GM18508 (cell line): ENCODE results near the gene TMEM183A.

ENCODE experiments used
- ATAC-seq: cut with Tn5 transposase; IDR thresholded peaks from one replicate; pipeline ENCODE4 v1.9.1; 2021; ENCODE audit warnings: moderate number of reproducible peaks; ENCODE audit not compliant: insufficient read depth, unreplicated experiment

TMEM183A gene

DNA sequence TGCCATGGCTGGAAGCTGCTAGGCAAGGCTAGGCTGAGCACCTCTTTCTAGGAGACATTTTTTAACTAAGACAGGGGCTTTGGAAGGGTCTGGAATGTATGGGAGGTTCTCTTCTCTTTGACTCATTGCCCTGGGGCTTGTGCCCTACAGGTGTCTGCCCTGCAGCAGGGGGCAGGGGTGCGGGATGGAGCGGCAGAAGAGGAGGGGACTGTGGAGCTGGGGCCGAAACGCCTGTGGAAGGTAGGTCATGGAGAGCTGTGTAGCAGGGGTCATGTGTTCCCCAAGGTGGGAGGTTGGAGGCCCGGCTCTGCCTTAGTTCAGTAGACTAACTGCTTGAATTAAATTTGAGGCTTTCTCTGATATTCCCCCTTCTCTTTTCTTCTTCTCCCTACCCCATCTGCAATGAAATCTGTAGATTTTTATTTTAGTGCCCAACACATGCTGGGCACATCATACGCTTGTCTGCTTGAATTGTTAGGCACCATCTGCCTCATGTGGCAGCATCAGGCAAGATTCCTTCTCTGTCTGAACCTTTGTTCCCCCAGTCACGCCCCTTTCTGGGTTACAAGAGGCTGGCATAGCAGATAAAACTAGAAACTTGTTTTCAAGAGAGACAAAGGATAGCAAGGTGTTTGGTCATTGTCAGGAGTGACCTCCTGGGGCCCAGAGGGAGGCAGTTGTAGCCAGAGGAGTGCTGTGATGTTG, 37.5 kb downstream of the TMEM183A start:
- ATAC-seq, result no peak

DNA sequence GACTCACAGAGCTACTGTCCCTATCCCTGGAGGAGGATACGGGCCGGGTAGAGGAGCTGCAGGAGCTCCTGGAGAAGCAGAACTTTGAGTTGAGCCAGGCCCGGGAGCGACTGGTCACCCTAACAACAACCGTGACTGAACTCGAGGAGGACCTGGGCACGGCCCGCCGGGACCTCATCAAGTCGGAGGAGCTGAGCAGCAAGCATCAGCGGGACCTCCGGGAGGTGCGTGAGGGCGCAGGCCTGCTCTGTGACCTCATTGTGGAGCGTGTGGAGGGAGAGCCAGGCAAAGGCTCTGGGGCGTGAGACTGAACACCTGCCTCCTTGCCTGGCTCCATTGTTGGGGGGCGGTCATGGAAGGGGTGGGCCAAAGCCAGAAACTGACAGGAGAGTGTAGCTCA, 38.2 kb downstream of the TMEM183A start:
- ATAC-seq, result no peak

DNA sequence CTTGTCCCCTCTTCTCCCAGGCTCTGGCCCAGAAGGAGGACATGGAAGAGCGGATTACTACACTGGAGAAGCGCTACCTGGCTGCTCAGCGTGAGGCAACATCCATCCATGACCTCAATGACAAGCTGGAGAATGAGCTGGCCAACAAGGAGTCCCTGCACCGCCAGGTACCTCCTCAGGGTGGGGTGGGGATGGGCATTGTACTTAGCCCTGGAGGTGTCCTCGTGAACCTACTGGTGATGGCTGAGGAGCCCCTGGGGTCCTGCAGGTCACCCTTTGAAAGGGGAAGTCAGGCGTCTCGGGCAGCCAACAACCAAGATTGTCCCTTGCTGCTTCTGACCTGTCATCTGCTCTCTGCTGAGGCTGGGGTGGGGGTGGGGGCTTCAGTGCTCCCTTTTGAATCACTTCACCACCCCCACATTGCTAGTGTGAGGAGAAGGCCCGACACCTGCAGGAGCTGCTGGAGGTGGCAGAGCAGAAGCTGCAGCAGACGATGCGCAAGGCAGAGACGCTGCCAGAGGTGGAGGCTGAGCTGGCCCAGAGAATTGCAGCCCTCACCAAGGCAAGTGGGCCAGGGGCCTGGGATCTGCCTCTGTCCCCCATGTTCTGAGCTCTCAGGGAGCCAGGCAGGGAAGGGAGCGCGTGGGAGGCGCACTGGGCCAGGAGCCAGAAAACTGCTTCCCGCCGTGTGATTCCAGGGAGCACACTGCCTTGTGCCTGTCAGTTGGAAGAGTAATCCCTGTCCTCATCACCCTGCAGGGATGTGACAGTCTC, 38.8 kb downstream of the TMEM183A start:
- ATAC-seq, result no peak

DNA sequence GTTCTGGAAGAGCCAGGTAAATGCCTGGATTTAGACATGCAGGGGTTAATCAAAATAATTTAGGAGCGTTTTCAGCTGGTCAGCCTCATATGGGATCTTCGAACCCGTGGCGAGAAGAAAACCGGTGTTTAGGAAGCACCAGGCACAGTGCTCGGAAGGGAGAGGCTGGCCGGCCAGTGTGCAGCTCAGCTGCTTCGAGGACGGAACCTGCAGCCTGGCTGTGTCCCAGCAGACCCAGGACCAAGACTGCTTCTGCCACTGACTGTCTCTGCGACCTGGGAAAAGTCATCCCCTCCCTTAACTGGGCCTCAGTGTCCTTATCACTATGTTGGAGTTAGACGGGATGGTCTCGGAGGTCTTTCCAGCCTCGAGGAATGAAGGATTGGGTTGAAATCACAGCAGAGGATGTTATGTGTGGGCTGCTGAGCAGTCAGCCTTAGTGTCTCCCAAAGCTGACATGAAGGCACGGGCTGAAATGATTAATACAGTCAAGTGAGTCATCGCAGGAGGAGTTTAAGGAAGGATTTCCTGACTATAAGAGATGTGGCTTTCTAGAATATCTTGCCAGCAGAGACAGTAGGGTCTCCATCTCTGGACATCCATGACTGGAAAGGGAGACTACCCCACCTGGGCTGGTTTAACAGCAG, 39.9 kb downstream of the TMEM183A start:
- ATAC-seq, result no peak

DNA sequence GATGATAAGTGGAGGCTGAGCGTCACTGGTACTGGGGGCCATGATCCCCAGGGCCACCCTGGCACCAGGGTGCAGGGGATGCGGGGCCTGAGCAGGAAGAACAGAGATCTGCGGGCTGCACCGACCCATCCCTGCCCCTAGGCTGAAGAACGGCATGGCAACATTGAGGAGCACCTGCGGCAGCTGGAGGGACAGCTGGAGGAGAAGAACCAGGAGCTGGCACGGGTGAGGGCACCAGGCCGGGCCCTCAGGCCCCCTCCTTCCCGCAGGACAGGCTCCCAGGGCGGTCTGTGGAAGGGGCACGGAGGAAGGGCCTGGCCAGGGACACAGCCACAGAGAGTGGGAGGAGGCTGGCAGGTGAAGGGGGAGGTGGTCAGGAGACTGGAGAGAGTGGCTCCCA, 40.9 kb downstream of the TMEM183A start:
- ATAC-seq, result no peak

DNA sequence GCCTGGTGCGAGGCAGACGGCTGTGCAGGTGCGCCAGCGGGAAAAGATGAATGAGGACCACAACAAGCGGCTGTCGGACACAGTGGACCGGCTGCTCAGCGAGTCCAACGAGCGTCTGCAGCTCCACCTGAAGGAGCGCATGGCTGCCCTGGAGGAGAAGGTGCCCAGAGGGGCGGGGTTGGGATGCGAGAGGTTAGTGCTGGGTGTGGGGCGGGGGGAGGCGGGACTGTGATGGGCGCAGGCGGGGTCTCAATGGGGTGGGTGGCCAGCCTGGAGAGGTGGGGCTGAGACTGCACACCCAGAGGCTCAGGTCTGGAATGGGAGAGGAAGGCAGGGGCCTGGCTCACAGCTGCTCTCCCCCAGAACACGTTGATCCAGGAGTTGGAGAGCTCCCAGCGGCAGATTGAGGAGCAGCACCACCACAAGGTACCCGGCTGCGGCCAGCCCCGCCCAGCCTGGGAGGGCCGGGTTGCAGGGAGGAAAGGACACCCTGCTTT, 41.4 kb downstream of the TMEM183A start:
- no peak for ATAC-seq

DNA sequence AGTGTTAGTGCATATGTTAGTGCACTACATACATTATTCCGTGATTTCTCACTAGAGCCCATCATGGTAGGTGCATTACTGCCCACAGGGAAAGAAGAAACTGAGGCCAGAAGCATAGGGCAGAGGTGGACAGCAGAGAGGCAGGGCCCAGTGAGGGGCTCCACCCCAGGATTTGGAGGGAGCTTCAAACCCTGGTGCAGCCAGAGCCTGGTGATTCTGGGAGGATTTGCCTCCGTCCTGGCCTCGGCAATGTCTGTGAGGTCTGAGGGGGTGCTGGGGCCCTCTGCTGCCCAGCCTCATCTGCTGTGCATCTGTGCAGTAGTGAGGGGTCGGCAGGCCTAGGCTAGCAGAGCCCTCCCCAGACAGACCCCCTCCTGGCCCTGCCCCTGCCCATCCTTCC, 41.9 kb downstream of the TMEM183A start:
- no peak for ATAC-seq

DNA sequence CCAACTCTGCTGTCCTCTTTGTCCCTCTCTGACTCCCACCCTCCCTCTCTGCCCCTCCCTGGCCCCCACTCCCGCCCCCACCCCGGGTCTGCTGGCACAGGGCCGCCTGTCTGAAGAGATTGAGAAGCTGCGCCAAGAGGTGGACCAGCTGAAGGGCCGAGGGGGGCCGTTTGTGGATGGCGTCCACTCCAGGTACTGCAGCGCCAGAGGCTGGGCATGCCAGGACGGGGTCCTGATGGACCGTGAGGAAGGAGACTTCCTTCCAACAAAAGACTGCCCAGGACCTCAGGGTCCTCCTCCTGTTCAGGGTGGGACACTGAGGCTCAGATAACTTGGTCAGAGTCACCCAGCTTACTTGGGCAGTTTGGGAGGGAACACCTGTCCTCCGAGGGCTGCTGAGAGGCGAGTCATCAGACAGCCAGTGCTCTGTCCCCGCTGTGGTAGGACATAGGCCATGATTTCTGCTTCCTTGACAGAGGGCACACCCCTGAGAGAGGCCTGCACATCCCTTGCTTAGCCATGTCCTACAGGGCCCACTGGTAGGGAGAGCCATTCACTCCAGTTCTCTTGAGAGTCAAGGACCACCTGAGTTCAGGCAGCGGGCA, 42.5 kb downstream of the TMEM183A start:
- no peak for ATAC-seq

DNA sequence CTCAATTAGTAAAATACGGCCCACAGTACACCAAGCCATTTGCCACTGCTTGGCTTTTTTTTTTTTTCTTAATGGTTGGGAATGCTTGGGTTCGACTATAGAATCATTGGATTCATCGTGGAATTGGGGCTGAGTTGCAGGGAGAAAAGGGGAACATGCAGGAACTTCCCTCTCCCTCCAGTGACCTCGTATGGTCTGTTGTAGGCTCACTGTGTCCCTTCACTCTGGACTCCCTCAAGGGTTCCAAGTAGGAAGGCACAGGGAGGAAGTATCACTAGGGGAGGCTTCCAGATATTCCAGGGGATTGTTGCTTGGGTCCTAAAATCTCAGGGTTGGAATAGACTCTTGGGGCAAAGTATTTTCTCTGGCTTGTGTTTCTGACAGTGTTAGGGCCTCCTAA, 43.7 kb downstream of the TMEM183A start:
- no peak for ATAC-seq

DNA sequence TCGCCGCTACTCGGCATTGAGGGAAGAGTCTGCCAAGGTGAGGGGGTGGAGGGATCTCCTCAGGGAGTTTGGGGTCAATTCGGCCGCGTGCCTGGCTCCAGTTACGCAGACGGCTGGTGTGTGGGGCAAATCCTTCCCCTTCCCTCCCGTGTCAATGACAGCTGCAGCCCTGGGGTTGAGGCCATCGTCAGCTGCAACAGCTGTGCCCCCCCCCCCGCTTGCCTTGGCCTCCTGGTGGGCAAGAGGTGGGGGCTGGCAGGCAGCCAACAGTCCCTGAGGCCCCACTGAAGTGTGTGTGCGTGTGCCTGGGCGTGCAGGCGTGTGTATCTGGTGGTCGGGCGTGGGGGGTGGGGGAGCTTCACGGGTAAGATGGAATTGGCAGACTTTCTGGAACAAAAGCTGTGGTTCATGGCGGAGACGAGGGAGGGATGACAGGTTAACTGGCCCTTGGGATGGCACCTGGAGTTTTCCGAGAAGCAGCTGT, 44.7 kb downstream of the TMEM183A start:
- ATAC-seq, result no peak

DNA sequence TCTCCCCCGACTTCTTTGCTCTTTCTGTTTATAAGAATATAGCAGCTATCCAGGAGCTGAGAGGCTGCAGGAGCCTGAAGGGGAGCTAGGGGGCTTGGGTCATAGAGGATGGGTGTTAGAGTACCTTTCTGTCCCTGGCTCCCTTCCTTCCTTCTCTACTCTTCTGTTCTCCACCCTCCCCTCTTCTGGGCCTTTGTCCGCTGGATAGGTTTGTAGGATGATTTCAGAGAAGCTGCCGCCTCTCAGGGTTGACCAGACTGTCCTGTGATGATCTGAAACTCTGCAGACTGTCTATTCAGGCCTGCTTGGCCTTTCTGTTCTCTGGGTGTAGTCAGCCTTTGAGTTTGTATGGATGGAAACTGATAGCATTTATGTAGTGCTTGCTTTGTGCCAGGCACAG, 45.4 kb downstream of the TMEM183A start:
- ATAC-seq, result no peak

DNA sequence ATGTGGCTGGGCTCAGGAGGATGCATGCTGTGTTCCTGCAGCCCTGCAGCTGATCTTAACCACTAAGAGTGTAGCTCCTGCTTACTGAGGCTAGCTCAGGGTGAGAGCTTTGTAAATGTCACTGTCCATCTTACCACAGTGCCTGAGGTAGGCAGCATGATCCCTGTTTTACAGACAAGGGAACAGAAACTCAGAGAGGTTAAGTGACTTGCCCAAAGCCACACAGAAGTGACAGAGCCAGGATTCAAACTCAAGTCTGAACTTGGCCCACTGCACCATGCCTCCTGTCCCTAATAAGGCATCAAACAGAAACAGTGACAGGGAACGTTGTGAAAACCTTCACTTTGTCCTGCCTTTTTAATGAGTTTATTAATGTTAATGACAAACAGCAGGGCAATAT, 47.0 kb downstream of the TMEM183A start:
- no peak for ATAC-seq

DNA sequence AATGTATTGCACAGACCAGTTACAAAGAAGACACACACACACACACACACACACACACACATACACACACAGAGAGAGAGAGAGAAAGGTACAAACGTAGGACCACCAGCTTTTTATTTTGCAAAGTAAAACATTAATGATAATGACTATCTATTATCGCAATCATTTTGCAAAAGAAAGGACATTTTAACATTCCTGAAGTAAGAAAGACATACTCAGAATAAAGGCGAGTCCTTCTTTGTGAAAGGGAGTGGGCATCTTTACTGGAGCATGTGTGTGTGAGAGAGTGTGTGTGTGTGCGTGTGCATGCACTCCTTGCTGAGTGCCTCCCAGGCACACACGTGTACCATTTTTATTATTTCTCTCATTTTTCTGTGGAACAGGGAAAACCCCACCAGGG, 47.5 kb downstream of the TMEM183A start:
- ATAC-seq, result no peak

DNA sequence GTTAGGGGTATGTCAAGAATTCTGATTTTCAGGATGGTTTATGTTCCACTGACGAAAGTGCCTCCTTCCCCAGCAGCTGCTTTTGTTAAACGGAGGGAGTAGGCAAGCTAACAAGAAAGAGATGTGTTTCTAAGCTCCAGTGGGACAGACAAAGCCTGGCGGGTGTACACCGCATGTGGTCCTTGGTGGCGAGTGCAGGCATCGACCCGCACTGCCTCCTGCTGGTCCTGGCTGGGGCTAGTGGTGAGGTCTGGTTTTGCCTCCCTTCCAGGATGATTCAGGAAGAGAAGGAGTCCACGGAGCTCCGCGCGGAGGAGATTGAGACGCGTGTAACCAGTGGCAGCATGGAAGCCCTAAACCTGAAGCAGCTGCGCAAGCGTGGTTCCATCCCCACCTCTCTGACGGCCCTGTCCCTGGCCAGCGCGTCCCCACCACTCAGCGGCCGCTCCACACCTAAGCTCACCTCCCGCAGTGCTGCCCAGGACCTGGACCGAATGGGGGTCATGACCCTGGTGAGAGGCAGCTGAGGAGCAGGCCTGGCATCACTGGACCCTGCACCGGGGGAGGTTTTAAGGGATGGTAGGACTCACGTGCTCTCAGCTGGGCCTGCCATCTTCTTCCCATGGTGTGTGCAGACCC, 48.1 kb downstream of the TMEM183A start:
- ATAC-seq, result no peak

DNA sequence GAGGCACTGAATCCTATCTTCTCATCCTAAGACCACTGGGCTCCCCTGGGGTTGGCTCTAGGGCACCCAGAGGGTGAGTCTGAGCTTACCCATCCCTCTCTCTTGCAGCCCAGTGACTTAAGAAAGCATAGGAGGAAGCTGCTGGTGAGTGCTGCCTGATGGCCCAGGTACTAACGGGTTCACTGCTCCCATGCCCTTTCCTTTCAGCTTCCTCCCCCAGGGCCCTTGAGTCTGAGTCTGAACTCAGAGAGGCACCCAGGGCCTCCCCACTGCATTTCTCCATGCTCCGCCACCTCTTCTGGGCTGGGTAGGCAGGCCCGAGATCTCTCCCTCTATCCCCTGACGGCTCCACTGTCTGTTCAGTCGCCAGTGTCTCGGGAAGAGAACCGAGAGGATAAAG, 48.8 kb downstream of the TMEM183A start:
- ATAC-seq, result no peak

DNA sequence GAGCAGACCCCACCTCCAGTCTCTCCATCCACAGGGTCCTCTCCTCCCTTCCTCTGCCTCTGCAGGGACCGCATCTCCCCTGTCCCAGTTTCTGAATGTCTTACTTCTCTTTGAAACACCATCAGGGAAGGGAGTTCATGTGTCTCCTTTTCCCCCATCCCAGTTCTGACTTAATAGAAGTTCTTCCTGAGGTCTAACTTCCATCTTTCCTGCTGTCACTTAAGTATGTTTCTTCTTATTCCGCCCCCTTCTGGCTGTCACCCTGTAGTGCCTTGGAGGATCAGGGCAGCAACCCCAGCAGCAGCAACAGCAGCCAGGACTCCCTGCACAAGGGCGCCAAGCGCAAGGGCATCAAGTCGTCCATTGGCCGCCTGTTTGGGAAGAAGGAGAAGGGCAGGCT, 49.3 kb downstream of the TMEM183A start:
- no peak for ATAC-seq

DNA sequence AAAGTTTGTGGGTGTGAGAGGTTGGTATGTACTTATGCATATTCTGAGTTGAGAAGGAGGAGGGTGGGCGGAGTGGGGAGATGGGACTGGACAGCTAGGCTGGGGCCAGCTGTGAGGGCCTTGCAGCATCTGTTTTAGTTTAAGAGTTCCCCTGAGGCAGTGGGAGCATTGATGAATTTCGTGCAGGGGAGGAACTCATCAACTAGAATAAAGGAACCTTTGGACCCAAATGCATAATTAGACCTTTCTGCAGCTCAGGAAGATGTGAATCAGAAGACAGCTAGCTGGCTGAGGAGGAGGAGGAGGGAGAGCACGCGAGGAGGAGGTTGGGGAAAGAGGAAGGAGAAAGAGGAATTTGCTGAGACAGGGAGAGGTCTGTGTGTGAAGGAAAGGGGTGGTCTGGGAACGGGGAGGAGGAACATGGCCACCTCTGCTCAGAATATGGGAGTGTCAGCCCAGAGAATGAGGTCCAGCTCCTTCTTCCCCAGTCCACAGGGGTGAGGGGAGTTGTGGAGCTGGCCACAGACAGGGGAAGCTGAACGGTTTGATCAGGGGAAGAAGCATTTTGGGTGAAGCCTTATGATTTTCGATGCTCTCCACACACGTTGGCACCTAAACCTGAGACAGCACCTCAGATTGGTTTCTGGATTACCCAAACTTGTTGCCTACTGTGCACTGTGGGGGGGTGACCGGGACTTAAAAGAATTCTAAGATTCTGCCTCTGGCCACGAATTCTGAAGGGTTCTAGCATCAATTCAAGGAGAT, 50.9 kb downstream of the TMEM183A start:
- no peak for ATAC-seq

DNA sequence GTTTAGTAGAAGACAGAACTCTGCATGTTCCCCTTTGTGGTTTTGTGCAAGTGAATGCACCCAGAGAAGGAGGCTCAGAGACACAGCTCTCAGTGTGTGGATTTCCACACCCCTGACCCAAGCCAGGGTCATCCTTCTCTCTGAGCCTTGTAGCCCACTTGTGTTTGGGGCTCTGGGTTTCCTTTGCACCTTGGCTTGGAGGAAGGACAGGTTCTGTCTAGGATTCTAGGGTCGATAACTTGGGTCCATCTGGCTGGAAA, 51.4 kb downstream of the TMEM183A start:
- ATAC-seq, result no peak

DNA sequence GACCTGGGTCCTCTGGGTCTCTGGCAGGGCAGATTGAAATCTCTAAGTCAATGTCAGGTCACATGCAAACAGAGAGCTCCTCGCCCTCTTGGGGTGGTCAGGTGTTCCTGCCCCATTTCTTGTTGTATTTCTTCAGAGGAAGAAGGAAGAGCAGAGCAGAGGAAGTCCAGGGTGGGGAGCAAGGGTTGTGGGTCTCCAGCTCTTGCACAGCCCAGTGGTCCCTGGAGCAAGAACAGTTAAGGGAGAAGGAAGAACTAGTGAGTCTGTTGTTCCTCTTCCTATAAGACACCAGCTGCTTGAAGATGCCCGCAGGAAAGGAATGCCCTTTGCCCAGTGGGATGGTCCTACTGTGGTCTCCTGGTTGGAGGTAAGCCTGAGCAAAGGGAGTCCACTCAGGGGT, 52.3 kb downstream of the TMEM183A start:
- no peak for ATAC-seq

DNA sequence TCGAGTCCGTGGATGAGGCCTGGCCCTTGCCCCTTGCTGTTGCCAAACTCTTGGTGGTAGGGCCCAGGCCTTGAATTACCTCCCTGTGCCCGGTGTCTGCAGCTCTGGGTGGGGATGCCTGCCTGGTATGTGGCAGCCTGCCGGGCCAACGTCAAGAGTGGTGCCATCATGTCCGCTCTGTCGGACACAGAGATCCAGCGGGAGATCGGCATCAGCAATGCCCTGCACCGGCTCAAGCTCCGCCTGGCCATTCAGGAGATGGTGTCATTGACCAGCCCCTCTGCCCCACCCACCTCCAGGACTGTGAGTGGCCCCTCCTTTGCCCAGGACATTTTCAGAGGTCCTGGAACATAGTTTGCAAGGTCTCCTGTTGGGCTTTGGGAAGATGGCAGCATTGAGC, 52.9 kb downstream of the TMEM183A start:
- no peak for ATAC-seq
